SHP77 (cell line): ENCODE results near the gene CDKL2.
"Not testable (repeated sequence)": the region's sequence is repeated elsewhere in the genome, so short reads cannot be mapped to it uniquely, and the experiment has no call there.

Experiments used
- DNase-seq, 2 experiments: peaks; one replicate each; lab custom pipeline; 2025; lab: John Stamatoyannopoulos, UW

Gene CDKL2

GRCh38 chr4:75552452-75552851, 77.9 kb downstream of the CDKL2 start:
- no peak for DNase-seq

- no peak for DNase-seq
These were observed 81.3 kb downstream of the CDKL2 start for GRCh38 chr4:75549019-75549418.

GRCh38 chr4:75547647-75548387, 82.5 kb downstream of the CDKL2 start:
- peak; percentile 2 to 7 for DNase-seq

GRCh38 chr4:75545526-75545925, 84.8 kb downstream of the CDKL2 start:
- no peak for DNase-seq

GRCh38 chr4:75544870-75545269, 85.5 kb downstream of the CDKL2 start:
- DNase-seq = no peak

GRCh38 chr4:75544220-75544619, 86.1 kb downstream of the CDKL2 start:
- DNase-seq = not testable (repeated sequence)

- DNase-seq = no peak
These were observed 87.5 kb downstream of the CDKL2 start for GRCh38 chr4:75542824-75543223.

- not testable (repeated sequence) for DNase-seq
These were observed 93.0 kb downstream of the CDKL2 start for GRCh38 chr4:75537308-75537707.

GRCh38 chr4:75533926-75534325, 96.4 kb downstream of the CDKL2 start:
- DNase-seq = not testable (repeated sequence)

- DNase-seq = not testable (repeated sequence)
These were observed 96.9 kb downstream of the CDKL2 start for GRCh38 chr4:75533339-75533887.

- DNase-seq = not testable (repeated sequence)
These were observed 98.7 kb downstream of the CDKL2 start for GRCh38 chr4:75531536-75532143.

- no peak for DNase-seq
These were observed 99.6 kb downstream of the CDKL2 start for GRCh38 chr4:75530556-75531322.
